Measurements from ENCODE around the gene ATP8B4. TPM values are rescaled to one million over a fixed set of nuclear protein-coding genes. Genes with fewer than 3 reads are reported as not detected.

ATP8B4 gene
- total and polyA plus RNA-seq, 2 donors (not counting 1 experiment from before 2014, with no cell fraction given), result 0.42 TPM; not detected in 1

- DNase-seq (no peak), ATAC-seq (ENCODE audit: low read depth) (no peak)
- Histone ChIP-seq H2AFZ (ENCODE audit: insufficient read depth, low read depth, low read length, poor library complexity, severe bottlenecking) (no peak overlapping the region), H3K4me3 (ENCODE audit: control extremely low read depth in 1 of 5, extremely low read depth in 1 of 5, insufficient read depth in 1 of 5, low read depth in 2 of 5, low read length in 4 of 5) (no peak overlapping the region), H3K27me3 (replicated peaks in 1 of 4; ENCODE audit: control extremely low read depth in 1 of 4, control insufficient read depth in 3 of 4, insufficient read depth in 4 of 4, low read length in 3 of 4) (no peaks in the 10 kb centered on the region), H3K27ac (ENCODE audit: low read length in 2 of 2) (no peak overlapping the region), H3K79me2 (ENCODE audit: control insufficient read depth, insufficient read depth, low read length) (no peaks in the 10 kb centered on the region), H3K4me1 (ENCODE audit: control insufficient read depth in 2 of 2, insufficient read depth in 2 of 2, low read length in 2 of 2) (no peaks in the 10 kb centered on the region), H3K9ac (ENCODE audit: low read length) (no peak overlapping the region), H3K36me3 (replicated peaks in 1 of 2; ENCODE audit: control extremely low read depth in 1 of 2, control insufficient read depth in 1 of 2, extremely low read depth in 1 of 2, insufficient read depth in 2 of 2, low read length in 1 of 2) (no peaks in the 10 kb centered on the region), H4K20me1 (ENCODE audit: control insufficient read depth, insufficient read depth, low read length, poor library complexity, severe bottlenecking) (no peaks in the 10 kb centered on the region), H3K4me2 (replicated peaks; ENCODE audit: low read depth, low read length, poor library complexity, severe bottlenecking) (no peak overlapping the region), H3K9me3 (ENCODE audit: control extremely low read depth in 1 of 3, control insufficient read depth in 2 of 3, insufficient read depth in 1 of 3, low read length in 2 of 3) (no peaks in the 10 kb centered on the region)
- Mint-ChIP-seq H3K4me3 (no peak overlapping the region), H3K27me3 (peaks cover 4% of the 10 kb centered on the region), H3K4me1 (no peaks in the 10 kb centered on the region), H3K27ac (no peak overlapping the region), H3K9me3 (ENCODE audit: insufficient read depth) (no peaks in the 10 kb centered on the region)
- no peak for TF ChIP-seq CTCF (IDR thresholded peaks at IDR 0.05)
- no peak for TF ChIP-seq EZH2 (IDR thresholded peaks at IDR 0.05; ENCODE audit: borderline replicate concordance, insufficient read depth, low read depth, low read length, poor library complexity, severe bottlenecking)
- ChIA-PET POLR2A (no interaction called here), CTCF (no interaction called here)
- intact Hi-C loops (cut with micrococcal nuclease), result no loop called here
Observed at GRCh38 chr15:50030456-50030855, 88.6 kb downstream of the ATP8B4 start.

GRCh38 chr15:50028326-50028725 lies 90.7 kb downstream of the ATP8B4 start:
- ATAC-seq (ENCODE audit: low read depth), result no peak
- Histone ChIP-seq H3K4me3 (ENCODE audit: control extremely low read depth in 1 of 5, extremely low read depth in 1 of 5, insufficient read depth in 1 of 5, low read depth in 2 of 5, low read length in 4 of 5) (no peak overlapping the region), H3K79me2 (ENCODE audit: control insufficient read depth, insufficient read depth, low read length) (no peaks in the 10 kb centered on the region), H3K4me2 (replicated peaks; ENCODE audit: low read depth, low read length, poor library complexity, severe bottlenecking) (no peak overlapping the region), H3K36me3 (replicated peaks in 1 of 2; ENCODE audit: control extremely low read depth in 1 of 2, control insufficient read depth in 1 of 2, extremely low read depth in 1 of 2, insufficient read depth in 2 of 2, low read length in 1 of 2) (no peaks in the 10 kb centered on the region), H3K27ac (ENCODE audit: low read length in 2 of 2) (no peak overlapping the region), H3K27me3 (replicated peaks in 1 of 4; ENCODE audit: control extremely low read depth in 1 of 4, control insufficient read depth in 3 of 4, insufficient read depth in 4 of 4, low read length in 3 of 4) (no peaks in the 10 kb centered on the region), H4K20me1 (ENCODE audit: control insufficient read depth, insufficient read depth, low read length, poor library complexity, severe bottlenecking) (no peaks in the 10 kb centered on the region), H3K9ac (ENCODE audit: low read length) (no peak overlapping the region), H3K9me3 (ENCODE audit: control extremely low read depth in 1 of 3, control insufficient read depth in 2 of 3, insufficient read depth in 1 of 3, low read length in 2 of 3) (no peaks in the 10 kb centered on the region), H3K4me1 (ENCODE audit: control insufficient read depth in 2 of 2, insufficient read depth in 2 of 2, low read length in 2 of 2) (no peaks in the 10 kb centered on the region), H2AFZ (ENCODE audit: insufficient read depth, low read depth, low read length, poor library complexity, severe bottlenecking) (no peak overlapping the region)
- POLR2A ChIA-PET, result no interaction called here
- DNase-seq, result no peak
- intact Hi-C loops (cut with micrococcal nuclease), result no loop called here
- Mint-ChIP-seq H3K27ac (no peak overlapping the region), H3K9me3 (ENCODE audit: insufficient read depth) (no peaks in the 10 kb centered on the region), H3K4me3 (no peak overlapping the region), H3K4me1 (no peaks in the 10 kb centered on the region), H3K27me3 (peaks cover 4% of the 10 kb centered on the region)
- CTCF ChIA-PET, result no interaction called here
- TF ChIP-seq CTCF (IDR thresholded peaks at IDR 0.05) (no peak), EZH2 (IDR thresholded peaks at IDR 0.05; ENCODE audit: borderline replicate concordance, insufficient read depth, low read depth, low read length, poor library complexity, severe bottlenecking) (no peak)

Data from B cell (primary cell).